ENCODE data around the gene DIDO1.

The DIDO1 gene

DNA sequence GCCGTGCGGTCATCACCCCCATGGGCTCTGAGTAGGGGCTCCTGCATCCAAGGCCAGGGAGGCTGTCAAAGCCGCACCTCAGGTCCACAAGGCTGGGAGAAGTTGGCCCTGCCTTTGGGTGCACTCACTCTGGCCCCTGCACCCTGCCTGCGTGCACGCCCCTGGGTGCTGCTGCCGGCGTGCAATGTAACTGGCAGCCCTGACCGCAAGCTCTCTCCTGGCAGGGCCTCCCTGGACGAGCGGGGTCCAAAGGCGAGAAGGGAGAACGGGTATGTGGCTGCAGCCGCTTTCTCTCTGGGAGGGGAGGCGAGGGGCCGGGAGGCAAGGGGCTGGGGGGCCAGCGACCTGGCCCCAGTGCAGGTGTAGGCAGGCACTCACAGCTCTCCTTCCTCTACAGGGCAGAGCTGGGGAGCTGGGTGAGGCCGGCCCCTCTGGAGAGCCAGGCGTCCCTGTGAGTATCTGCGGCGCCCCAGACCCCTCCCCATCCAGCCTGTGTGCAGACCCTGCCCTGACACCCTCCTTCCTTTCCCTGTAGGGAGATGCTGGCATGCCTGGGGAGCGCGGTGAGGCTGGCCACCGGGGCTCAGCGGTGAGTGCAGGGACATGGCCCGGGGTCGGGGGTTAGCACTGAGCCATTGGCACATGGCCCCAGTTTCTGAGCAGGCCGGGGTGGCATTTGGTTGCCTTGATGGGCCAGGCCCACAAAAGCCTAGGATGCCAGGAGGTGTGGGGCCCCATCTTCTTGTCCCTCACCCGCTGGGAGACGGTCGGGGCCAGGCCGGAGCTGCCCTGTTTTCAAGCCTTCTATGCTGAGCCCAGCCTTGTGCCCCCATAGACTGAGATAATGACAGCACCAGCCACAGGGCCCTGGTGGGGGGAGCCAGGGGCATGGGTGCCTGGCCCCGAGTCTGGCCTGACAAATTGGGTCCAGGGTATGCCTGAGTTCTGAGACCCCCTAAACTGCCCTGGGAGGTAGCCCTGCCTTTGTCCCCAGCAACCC lies 96.8 kb downstream of the DIDO1 start:
- no peak for DNase-seq

DNA sequence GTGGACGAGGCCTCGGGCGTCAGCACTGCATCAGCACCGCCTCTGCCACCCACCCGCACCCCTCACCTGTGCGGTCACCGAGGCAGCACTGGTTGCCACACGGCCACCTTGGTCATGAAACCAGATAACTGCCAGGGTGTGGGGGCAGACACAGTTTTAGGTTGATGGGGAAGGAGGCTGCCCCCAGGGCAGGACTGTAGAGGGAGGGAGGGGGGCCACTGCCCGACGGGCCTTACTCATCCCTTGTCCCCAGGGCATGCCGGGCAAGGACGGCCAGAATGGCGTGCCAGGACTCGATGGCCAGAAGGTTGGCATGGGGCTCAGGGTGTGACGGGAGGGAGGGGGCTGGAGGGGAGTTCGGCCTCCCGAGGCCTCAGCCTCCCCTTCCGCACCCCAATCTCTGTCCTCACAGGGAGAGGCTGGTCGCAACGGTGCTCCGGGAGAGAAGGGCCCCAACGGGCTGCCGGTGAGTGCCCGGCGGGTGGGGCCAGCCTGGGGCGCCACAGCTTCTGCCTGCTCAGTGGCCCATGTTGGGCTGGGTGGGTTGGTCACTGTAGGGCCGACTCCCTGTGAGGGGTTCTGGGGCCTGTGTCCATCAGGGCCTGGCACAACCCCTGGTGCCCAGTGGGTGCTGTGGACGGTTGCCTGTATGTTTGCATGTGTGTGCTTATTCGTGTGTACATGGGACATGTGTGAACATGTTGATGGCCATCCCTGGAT lies 97.6 kb downstream of the DIDO1 start:
- no peak for DNase-seq

DNA sequence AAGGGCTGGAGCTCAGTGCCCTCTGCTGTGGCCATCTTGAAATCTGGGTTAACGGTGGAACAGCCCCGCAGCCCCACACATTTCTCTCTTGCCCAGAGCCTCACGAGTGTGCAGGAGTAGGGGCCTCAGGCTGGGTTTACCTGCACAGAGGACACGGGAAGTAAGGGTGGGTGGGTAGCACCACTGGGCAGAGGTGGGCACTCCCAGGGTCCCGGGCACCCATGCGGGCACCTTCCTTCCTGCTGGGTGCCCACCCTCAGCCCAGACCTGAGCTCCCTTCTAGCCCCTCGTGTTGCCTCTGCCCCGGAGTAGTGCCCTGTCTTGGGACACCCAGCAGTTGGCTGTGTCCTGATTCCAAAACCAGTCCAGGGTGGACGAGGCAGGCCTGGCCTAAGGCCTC lies 98.3 kb downstream of the DIDO1 start:
- no peak for DNase-seq

Measured in activated CD4-positive, alpha-beta T cell treated with anti-CD3 and anti-CD28 coated beads, Interleukin-10, Interleukin-2, amounts not matched to agents 100 ng/mL and 50 ng/mL, durations not matched to agents 16 hours and 8 hours (primary cell).